GM10266 (cell line): ENCODE measurements around the gene ZNF273.
"Not testable (repeated sequence)": the region's sequence is repeated elsewhere in the genome, so short reads cannot be mapped to it uniquely, and the experiment has no call there.

ENCODE experiments used
- DNase-seq: peaks from one replicate; pipeline ENCODE4 v3.0.0; 2012; ENCODE audit errors: extremely low spot score
- TF ChIP-seq, protein P1 (sequence below): IDR thresholded peaks from 2 replicates; pipeline ENCODE4 v1.5.1; 2012; ENCODE audit warnings: mild to moderate bottlenecking, low read depth; ENCODE audit not compliant: control insufficient read depth, insufficient read depth; ENCODE audit errors: missing control alignments

ZNF273 gene

DNA sequence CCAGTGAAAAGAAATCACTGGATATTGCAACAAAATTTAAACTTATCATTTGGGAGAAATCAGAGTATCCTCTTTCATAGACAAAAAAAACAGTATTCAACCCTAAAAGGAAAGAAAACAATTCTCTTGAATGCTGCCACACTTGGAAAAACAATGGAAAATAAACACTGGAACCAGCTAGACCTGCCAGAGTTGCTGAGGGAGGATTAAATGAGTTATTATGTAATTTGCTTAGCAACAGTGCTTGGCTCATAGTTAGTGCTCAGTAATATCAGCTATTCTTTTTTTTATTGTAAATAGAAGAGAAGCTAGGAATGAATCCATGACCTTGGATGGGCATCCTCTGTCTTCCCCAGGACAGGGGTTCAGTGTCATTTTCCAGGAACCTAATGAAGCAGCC lies 11.0 kb upstream of the ZNF273 start:
- TF ChIP-seq, protein P1, sequence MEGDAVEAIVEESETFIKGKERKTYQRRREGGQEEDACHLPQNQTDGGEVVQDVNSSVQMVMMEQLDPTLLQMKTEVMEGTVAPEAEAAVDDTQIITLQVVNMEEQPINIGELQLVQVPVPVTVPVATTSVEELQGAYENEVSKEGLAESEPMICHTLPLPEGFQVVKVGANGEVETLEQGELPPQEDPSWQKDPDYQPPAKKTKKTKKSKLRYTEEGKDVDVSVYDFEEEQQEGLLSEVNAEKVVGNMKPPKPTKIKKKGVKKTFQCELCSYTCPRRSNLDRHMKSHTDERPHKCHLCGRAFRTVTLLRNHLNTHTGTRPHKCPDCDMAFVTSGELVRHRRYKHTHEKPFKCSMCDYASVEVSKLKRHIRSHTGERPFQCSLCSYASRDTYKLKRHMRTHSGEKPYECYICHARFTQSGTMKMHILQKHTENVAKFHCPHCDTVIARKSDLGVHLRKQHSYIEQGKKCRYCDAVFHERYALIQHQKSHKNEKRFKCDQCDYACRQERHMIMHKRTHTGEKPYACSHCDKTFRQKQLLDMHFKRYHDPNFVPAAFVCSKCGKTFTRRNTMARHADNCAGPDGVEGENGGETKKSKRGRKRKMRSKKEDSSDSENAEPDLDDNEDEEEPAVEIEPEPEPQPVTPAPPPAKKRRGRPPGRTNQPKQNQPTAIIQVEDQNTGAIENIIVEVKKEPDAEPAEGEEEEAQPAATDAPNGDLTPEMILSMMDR: no peak
- no peak for DNase-seq

DNA sequence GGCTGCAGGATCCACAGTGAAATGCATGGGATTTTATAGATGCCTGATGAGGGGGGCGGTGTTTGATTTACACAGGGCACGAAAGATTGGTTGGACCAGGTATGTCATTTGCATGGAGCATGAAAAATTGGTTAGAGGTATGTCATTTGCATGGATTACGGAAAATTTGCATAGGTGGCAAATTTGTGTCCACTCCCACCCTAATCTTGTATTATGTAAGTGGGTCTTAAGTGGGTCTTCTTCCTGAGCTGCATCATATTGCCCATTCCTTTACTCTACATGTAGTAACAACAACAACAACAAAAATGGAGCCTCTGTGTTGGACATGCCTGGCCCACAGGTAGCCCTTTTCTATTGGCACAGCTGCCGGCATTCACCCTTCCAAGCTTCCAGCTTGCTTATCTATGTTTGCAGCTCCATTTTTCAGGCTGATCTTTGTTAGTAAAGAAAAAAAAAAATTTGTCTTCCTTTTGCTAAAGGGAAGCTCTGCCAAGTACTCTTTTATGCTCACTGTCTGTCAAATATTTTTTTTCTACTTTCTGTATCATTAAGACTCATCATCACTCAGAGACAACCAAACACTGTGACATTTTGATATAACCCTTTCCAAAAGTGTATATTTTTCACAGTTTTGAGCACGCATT lies 10.3 kb upstream of the ZNF273 start:
- DNase-seq: no peak
- TF ChIP-seq, protein P1: no peak

DNA sequence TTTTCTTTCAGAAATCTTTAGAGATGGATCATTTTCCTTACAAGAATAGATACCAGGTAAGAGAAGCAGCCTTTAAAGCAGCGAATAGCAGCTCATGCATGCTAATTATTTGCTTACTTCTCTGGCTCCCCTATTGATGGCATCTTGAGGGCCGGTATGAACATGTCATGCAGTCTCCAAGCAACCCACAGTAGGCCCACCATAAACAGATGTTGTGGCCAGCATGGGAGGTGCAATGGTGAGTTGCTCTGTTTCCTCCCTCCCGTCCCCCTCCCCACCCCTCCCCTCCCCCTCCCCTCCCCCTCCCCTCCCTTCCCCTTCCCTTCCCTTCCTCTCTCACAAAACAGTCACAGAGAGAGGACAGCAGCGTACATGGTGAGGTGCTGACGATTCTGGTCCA lies 9.7 kb upstream of the ZNF273 start:
- no peak for DNase-seq

DNA sequence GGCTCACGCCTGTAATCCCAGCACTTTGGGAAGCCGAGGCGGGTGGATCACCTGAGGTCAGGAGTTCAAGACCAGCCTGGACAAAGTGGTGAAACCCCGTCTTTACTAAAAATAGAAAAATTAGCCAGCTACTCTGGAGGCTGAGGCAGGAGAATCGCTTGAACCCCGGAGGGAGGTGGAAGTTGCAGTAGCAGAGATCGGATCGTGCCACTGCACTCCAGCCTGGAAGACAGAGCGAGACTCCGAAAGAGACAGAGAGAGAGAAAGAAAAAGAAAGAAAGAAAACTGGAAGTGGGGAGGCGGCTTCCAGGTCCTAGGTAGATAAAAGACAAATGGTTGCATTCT lies 640 bp upstream of the ZNF273 start:
- DNase-seq: not testable (repeated sequence)

More for the DNA sequence above, 9.7 kb upstream of the ZNF273 start:
- TF ChIP-seq, protein P1: no peak

DNA sequence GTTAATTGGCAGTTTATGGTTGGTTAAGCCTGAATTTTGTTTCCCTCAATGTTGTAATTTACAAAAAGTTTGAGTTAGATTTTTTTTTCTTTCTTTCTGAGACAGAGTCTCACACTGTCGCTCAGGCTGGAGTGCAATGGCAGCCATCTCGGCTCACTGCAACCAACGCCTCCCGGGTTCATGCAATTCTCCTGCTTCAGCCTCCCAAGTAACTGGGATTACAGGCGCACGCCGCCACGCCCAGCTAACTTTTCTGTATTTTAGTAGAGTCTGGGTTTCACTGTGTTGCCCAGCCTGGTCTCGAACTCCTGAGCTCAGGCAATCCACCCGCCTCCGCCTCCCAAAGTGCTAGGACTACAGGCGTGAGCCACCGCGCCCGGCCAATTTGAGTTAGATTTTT lies 935 bp downstream of the ZNF273 start:
- TF ChIP-seq, protein P1: no peak
- DNase-seq: no peak

DNA sequence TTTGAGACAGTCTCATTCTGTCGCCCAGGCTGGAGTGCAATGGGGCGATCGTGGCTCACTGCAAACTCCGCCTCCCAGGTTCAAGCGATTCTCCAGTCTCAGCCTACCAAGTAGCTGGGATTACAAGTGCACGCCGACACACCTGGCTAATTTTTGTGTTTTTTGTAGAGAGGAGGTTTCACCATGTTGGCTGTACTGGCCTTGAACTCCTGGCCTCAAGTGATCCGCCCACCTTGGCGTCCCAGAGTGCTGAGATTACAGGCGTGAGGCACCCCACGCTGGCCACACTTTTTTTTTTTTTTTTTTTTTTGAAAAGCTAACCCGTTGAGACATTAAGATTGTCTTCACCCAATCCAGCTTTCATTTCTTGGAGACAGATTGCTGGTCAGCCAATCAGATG lies 2.1 kb downstream of the ZNF273 start:
- TF ChIP-seq, protein P1: no peak
- no peak for DNase-seq

DNA sequence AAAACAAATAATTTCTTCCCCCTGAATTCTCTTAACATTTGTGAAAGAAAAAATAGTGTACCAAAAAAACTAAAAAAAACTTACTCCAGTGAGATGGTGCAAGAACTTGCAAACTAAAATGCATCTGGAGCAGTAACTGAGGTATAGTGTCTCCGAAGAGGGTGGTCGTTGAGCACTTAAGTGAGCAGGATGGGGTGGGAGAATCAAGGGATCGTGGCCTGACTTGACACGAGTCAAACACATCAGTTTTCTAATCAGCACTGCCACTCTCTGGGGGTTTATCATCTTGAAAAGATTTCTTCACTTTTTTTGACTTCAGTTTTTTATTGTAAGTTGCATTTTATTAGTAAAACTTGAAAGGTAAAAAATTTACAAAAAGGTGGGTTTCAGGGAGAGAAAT lies 2.5 kb downstream of the ZNF273 start:
- TF ChIP-seq, protein P1: no peak
- no peak for DNase-seq
